GM23338 (cell line): ENCODE measurements around the gene ARHGAP1. TPM values are rescaled to one million over a fixed set of nuclear protein-coding genes. Genes with fewer than 3 reads are reported as not detected.

Experiments
- ATAC-seq: fragments of 200-7000 bp; cut with Tn5 transposase; 3 replicates; pipeline ENCODE4 v1.9.1; 2020
- DNase-seq: peaks from one replicate; pipeline ENCODE4 v3.0.0-alpha.2; 2015; ENCODE audit warnings: low spot score
- H2AFZ ChIP-seq: fragments of 200-600 bp; sonication (generic); 2 replicates; pipeline ENCODE4 v1.8.0; 2016; ENCODE audit warnings: antibody characterized with exemption, mild to moderate bottlenecking, moderate library complexity
- H3F3A ChIP-seq: fragments of 200-600 bp; sonication (generic); replicated peaks from 2 replicates; pipeline ENCODE4 v1.8.0; 2017; ENCODE audit warnings: antibody characterized with exemption, mixed run types, low read depth
- H3K27ac ChIP-seq: fragments of 200-600 bp; sonication (generic); 2 replicates; pipeline ENCODE4 v1.6.1; 2016; ENCODE audit warnings: low read depth
- H3K27me3 ChIP-seq: fragments of 200-600 bp; sonication (generic); 2 replicates; pipeline ENCODE4 v1.8.0; 2016; ENCODE audit warnings: mild to moderate bottlenecking, mixed run types, moderate library complexity; ENCODE audit not compliant: insufficient read depth
- H3K36me3 ChIP-seq: fragments of 200-600 bp; sonication (generic); 2 replicates; pipeline ENCODE4 v1.8.0; 2016; ENCODE audit warnings: mild to moderate bottlenecking; ENCODE audit not compliant: insufficient read depth
- H3K4me1 ChIP-seq: fragments of 200-600 bp; sonication (generic); 2 replicates; pipeline ENCODE4 v1.8.0; 2016; ENCODE audit warnings: mild to moderate bottlenecking, moderate library complexity; ENCODE audit not compliant: insufficient read depth
- H3K4me2 ChIP-seq: fragments of 200-600 bp; sonication (generic); 2 replicates; pipeline ENCODE4 v1.7.1; 2017; ENCODE audit warnings: mixed run types
- H3K4me3 ChIP-seq: fragments of 200-600 bp; sonication (generic); 2 replicates; pipeline ENCODE4 v1.6.1; 2016; ENCODE audit warnings: mixed run types
- H3K79me2 ChIP-seq: fragments of 200-600 bp; sonication (generic); replicated peaks from 2 replicates; pipeline ENCODE4 v1.8.0; 2017; ENCODE audit warnings: mild to moderate bottlenecking; ENCODE audit not compliant: insufficient read depth
- H3K9me2 ChIP-seq: fragments of 200-600 bp; sonication (generic); 2 replicates; pipeline ENCODE4 v1.8.0; 2017; ENCODE audit not compliant: insufficient read depth
- H4K20me1 ChIP-seq: fragments of 200-600 bp; sonication (generic); replicated peaks from 2 replicates; pipeline ENCODE4 v1.8.0; 2017; ENCODE audit warnings: mild to moderate bottlenecking; ENCODE audit not compliant: insufficient read depth
- H3K27ac Mint-ChIP-seq: 2 replicates; pipeline ENCODE4 v1.8.0; 2020; ENCODE audit warnings: inconsistent platforms, mild to moderate bottlenecking, moderate library complexity, mixed read lengths
- H3K27me3 Mint-ChIP-seq: 3 replicates; pipeline ENCODE4 v1.8.0; 2022; ENCODE audit warnings: low read depth, mild to moderate bottlenecking, moderate library complexity, mixed read lengths, inconsistent platforms; ENCODE audit not compliant: insufficient read depth, poor library complexity
- H3K36me3 Mint-ChIP-seq: 3 replicates; pipeline ENCODE4 v1.8.0; 2021; ENCODE audit warnings: low read depth, mild to moderate bottlenecking, inconsistent platforms, moderate library complexity, mixed read lengths
- H3K4me1 Mint-ChIP-seq: 3 replicates; pipeline ENCODE4 v1.8.0; 2020; ENCODE audit warnings: mild to moderate bottlenecking, inconsistent platforms, mixed read lengths
- H3K4me3 Mint-ChIP-seq: 3 replicates; pipeline ENCODE4 v1.8.0; 2021; ENCODE audit warnings: moderate library complexity, mild to moderate bottlenecking, inconsistent platforms, mixed read lengths
- H3K9me3 Mint-ChIP-seq: 3 replicates; pipeline ENCODE4 v1.8.0; 2020; ENCODE audit warnings: moderate library complexity, mild to moderate bottlenecking, inconsistent platforms, mixed read lengths
- CREB1 ChIP-seq: fragments of 250-450 bp; sonication (Bioruptor Pico); IDR thresholded peaks from 2 replicates; pipeline ENCODE4 v1.5.0; 2020; ENCODE audit warnings: low read depth, mild to moderate bottlenecking, moderate library complexity
- EZH2 ChIP-seq: fragments of 200-600 bp; sonication (generic); IDR thresholded peaks from one replicate; pipeline ENCODE4 v1.8.0; 2017; ENCODE audit warnings: antibody characterized with exemption, mild to moderate bottlenecking, low read depth; ENCODE audit not compliant: unreplicated experiment
- EZH2phosphoT487 ChIP-seq: fragments of 200-600 bp; sonication (generic); IDR thresholded peaks from one replicate; pipeline ENCODE4 v1.8.1; 2018; ENCODE audit warnings: antibody characterized with exemption; ENCODE audit not compliant: unreplicated experiment
- JUNB ChIP-seq: IDR thresholded peaks from one replicate; pipeline ENCODE4 v1.6.1; 2016; ENCODE audit warnings: antibody characterized with exemption; ENCODE audit not compliant: unreplicated experiment
- NANOG ChIP-seq: IDR thresholded peaks from 2 replicates; pipeline ENCODE4 v1.6.1; 2016; ENCODE audit warnings: antibody characterized with exemption, borderline replicate concordance
- POLR2AphosphoS5 ChIP-seq: IDR thresholded peaks from 2 replicates; pipeline ENCODE4 v1.6.1; 2016; ENCODE audit warnings: antibody characterized with exemption, low read depth
- STAT1 ChIP-seq: IDR thresholded peaks from one replicate; pipeline ENCODE4 v1.6.1; 2016; ENCODE audit warnings: antibody characterized with exemption; ENCODE audit not compliant: unreplicated experiment
- ZNF114 ChIP-seq: fragments of 250-450 bp; sonication (Bioruptor Pico); IDR thresholded peaks from 2 replicates; pipeline ENCODE4 v1.5.0; 2020; ENCODE audit warnings: mild to moderate bottlenecking, moderate library complexity
- ZNF331 ChIP-seq: fragments of 250-450 bp; sonication (Bioruptor Pico); IDR thresholded peaks from 2 replicates; pipeline ENCODE4 v1.5.0; 2020; ENCODE audit warnings: low read depth, mild to moderate bottlenecking, moderate library complexity
- polyA plus RNA-seq: library from polyadenylated mRNA; unstranded; fragments of >200 nt; fragmentation: Nextera tagmentation; extraction: Ambion mirVana; gene quantifications from 2 replicates; pipeline ENCODE4 v1.2.1, GENCODE V29; 2016
- total RNA-seq: library from RNA; depleted of rRNA; stranded (reverse); fragments of >200 nt; shearing (Covaris generic); gene quantifications from 2 replicates; pipeline ENCODE4 v1.2.3, GENCODE V29; 2014
- TF ChIP-seq, protein P1 (sequence below), 2 experiments: fragments of 200-600 bp in 1 of 2; sonication (generic) in 1 of 2; conservative IDR thresholded peaks; 2 replicates each; pipeline versions ENCODE4 v1.5.1 to v1.6.1; 2016 to 2017; ENCODE audit warnings: antibody characterized with exemption in 2 of 2, low read depth in 2 of 2, mild to moderate bottlenecking in 2 of 2, moderate library complexity in 1 of 2
- TF ChIP-seq, protein P2 (sequence below): fragments of 250-450 bp; sonication (Bioruptor Pico); IDR thresholded peaks from 2 replicates; pipeline ENCODE4 v1.5.0; 2020; ENCODE audit warnings: mild to moderate bottlenecking, moderate library complexity
- TF ChIP-seq, protein P3 (sequence below): IDR thresholded peaks from 2 replicates; pipeline ENCODE4 v1.6.1; 2016; ENCODE audit warnings: antibody characterized with exemption
- TF ChIP-seq, protein P4 (sequence below): IDR thresholded peaks from one replicate; pipeline ENCODE4 v1.6.1; 2018; ENCODE audit warnings: antibody characterized with exemption; ENCODE audit not compliant: unreplicated experiment

ARHGAP1 gene
- total and polyA plus RNA-seq, 2 experiments from 2014 or later, result 23.4 to 38.1 TPM

DNA sequence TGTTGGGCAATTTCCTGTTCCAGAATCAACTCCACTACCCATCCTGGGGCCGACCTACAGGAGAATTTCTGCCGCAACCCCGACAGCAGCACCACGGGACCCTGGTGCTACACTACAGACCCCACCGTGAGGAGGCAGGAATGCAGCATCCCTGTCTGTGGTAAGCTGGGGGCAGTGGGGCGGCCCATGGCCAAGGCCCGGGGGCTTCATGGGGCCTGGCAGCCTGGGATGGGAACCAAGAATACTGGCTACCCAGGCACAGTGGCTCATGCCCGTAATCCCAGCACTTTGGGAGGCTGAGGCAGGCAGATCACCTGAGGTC is 22.9 kb upstream of the ARHGAP1 start:
- H3K27ac Mint-ChIP-seq, result no peak overlapping the region
- no peak overlapping the region for H3K4me3 Mint-ChIP-seq
- no peak for ATAC-seq
- peaks cover 12% of the 10 kb centered on the region for H3K27me3 Mint-ChIP-seq
- Histone ChIP-seq H3K27me3 (no peaks in the 10 kb centered on the region), H3K9me2 (no peaks in the 10 kb centered on the region), H3K4me2 (no peak overlapping the region), H2AFZ (peak overlapping the region; percentile 88; the same call in 1 of the 2 replicates), H3K4me3 (no peak overlapping the region), H4K20me1 (no peaks in the 10 kb centered on the region), H3K79me2 (no peaks in the 10 kb centered on the region), H3K36me3 (no peaks in the 10 kb centered on the region), H3K27ac (no peak overlapping the region), H3K4me1 (no peaks in the 10 kb centered on the region), H3F3A (no peaks in the 10 kb centered on the region)
- peaks cover 10% of the 10 kb centered on the region for H3K4me1 Mint-ChIP-seq
- no peaks in the 10 kb centered on the region; the same call in 2 of the 3 replicates for H3K9me3 Mint-ChIP-seq
- no peaks in the 10 kb centered on the region for H3K36me3 Mint-ChIP-seq
- DNase-seq, result no peak
- TF ChIP-seq, protein P1, sequence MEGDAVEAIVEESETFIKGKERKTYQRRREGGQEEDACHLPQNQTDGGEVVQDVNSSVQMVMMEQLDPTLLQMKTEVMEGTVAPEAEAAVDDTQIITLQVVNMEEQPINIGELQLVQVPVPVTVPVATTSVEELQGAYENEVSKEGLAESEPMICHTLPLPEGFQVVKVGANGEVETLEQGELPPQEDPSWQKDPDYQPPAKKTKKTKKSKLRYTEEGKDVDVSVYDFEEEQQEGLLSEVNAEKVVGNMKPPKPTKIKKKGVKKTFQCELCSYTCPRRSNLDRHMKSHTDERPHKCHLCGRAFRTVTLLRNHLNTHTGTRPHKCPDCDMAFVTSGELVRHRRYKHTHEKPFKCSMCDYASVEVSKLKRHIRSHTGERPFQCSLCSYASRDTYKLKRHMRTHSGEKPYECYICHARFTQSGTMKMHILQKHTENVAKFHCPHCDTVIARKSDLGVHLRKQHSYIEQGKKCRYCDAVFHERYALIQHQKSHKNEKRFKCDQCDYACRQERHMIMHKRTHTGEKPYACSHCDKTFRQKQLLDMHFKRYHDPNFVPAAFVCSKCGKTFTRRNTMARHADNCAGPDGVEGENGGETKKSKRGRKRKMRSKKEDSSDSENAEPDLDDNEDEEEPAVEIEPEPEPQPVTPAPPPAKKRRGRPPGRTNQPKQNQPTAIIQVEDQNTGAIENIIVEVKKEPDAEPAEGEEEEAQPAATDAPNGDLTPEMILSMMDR (conservative IDR thresholded peaks at IDR 0.05; ENCODE audit: low read depth in 2 of 2), result no peak
- TF ChIP-seq, protein P2, sequence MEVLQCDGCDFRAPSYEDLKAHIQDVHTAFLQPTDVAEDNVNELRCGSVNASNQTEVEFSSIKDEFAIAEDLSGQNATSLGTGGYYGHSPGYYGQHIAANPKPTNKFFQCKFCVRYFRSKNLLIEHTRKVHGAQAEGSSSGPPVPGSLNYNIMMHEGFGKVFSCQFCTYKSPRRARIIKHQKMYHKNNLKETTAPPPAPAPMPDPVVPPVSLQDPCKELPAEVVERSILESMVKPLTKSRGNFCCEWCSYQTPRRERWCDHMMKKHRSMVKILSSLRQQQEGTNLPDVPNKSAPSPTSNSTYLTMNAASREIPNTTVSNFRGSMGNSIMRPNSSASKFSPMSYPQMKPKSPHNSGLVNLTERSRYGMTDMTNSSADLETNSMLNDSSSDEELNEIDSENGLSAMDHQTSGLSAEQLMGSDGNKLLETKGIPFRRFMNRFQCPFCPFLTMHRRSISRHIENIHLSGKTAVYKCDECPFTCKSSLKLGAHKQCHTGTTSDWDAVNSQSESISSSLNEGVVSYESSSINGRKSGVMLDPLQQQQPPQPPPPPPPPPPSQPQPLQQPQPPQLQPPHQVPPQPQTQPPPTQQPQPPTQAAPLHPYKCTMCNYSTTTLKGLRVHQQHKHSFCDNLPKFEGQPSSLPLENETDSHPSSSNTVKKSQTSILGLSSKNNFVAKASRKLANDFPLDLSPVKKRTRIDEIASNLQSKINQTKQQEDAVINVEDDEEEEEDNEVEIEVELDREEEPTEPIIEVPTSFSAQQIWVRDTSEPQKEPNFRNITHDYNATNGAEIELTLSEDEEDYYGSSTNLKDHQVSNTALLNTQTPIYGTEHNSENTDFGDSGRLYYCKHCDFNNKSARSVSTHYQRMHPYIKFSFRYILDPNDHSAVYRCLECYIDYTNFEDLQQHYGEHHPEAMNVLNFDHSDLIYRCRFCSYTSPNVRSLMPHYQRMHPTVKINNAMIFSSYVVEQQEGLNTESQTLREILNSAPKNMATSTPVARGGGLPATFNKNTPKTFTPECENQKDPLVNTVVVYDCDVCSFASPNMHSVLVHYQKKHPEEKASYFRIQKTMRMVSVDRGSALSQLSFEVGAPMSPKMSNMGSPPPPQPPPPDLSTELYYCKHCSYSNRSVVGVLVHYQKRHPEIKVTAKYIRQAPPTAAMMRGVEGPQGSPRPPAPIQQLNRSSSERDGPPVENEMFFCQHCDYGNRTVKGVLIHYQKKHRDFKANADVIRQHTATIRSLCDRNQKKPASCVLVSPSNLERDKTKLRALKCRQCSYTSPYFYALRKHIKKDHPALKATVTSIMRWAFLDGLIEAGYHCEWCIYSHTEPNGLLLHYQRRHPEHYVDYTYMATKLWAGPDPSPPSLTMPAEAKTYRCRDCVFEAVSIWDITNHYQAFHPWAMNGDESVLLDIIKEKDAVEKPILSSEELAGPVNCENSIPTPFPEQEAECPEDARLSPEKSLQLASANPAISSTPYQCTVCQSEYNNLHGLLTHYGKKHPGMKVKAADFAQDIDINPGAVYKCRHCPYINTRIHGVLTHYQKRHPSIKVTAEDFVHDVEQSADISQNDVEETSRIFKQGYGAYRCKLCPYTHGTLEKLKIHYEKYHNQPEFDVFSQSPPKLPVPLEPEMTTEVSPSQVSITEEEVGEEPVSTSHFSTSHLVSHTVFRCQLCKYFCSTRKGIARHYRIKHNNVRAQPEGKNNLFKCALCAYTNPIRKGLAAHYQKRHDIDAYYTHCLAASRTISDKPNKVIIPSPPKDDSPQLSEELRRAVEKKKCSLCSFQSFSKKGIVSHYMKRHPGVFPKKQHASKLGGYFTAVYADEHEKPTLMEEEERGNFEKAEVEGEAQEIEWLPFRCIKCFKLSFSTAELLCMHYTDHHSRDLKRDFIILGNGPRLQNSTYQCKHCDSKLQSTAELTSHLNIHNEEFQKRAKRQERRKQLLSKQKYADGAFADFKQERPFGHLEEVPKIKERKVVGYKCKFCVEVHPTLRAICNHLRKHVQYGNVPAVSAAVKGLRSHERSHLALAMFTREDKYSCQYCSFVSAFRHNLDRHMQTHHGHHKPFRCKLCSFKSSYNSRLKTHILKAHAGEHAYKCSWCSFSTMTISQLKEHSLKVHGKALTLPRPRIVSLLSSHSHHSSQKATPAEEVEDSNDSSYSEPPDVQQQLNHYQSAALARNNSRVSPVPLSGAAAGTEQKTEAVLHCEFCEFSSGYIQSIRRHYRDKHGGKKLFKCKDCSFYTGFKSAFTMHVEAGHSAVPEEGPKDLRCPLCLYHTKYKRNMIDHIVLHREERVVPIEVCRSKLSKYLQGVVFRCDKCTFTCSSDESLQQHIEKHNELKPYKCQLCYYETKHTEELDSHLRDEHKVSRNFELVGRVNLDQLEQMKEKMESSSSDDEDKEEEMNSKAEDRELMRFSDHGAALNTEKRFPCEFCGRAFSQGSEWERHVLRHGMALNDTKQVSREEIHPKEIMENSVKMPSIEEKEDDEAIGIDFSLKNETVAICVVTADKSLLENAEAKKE (CRISPR knock-in tag), result no peak
- no peak for TF ChIP-seq ZNF114 (CRISPR knock-in tag)
- TF ChIP-seq, protein P3, sequence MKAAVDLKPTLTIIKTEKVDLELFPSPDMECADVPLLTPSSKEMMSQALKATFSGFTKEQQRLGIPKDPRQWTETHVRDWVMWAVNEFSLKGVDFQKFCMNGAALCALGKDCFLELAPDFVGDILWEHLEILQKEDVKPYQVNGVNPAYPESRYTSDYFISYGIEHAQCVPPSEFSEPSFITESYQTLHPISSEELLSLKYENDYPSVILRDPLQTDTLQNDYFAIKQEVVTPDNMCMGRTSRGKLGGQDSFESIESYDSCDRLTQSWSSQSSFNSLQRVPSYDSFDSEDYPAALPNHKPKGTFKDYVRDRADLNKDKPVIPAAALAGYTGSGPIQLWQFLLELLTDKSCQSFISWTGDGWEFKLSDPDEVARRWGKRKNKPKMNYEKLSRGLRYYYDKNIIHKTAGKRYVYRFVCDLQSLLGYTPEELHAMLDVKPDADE, result no peak
- TF ChIP-seq EZH2, result no peak
- no peak for TF ChIP-seq EZH2phosphoT487
- no peak for TF ChIP-seq POLR2AphosphoS5
- no peak for TF ChIP-seq CREB1 (CRISPR knock-in tag)
- no peak for TF ChIP-seq JUNB
- no peak for TF ChIP-seq STAT1
- no peak for TF ChIP-seq ZNF331
- TF ChIP-seq, protein P4, sequence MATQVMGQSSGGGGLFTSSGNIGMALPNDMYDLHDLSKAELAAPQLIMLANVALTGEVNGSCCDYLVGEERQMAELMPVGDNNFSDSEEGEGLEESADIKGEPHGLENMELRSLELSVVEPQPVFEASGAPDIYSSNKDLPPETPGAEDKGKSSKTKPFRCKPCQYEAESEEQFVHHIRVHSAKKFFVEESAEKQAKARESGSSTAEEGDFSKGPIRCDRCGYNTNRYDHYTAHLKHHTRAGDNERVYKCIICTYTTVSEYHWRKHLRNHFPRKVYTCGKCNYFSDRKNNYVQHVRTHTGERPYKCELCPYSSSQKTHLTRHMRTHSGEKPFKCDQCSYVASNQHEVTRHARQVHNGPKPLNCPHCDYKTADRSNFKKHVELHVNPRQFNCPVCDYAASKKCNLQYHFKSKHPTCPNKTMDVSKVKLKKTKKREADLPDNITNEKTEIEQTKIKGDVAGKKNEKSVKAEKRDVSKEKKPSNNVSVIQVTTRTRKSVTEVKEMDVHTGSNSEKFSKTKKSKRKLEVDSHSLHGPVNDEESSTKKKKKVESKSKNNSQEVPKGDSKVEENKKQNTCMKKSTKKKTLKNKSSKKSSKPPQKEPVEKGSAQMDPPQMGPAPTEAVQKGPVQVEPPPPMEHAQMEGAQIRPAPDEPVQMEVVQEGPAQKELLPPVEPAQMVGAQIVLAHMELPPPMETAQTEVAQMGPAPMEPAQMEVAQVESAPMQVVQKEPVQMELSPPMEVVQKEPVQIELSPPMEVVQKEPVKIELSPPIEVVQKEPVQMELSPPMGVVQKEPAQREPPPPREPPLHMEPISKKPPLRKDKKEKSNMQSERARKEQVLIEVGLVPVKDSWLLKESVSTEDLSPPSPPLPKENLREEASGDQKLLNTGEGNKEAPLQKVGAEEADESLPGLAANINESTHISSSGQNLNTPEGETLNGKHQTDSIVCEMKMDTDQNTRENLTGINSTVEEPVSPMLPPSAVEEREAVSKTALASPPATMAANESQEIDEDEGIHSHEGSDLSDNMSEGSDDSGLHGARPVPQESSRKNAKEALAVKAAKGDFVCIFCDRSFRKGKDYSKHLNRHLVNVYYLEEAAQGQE, result no peak
- TF ChIP-seq NANOG, result no peak
